Ovary (tissue), 9 donors: ENCODE results near the gene WDR37. TPM values are rescaled to one million over a fixed set of nuclear protein-coding genes. Genes with fewer than 3 reads are reported as not detected.
"Not testable (repeated sequence)": the region's sequence is repeated elsewhere in the genome, so short reads cannot be mapped to it uniquely, and the experiment has no call there.

Source experiments
- DNase-seq, 5 donors: peaks; one replicate each; pipeline ENCODE4 v3.0.0-alpha.2; 2019 to 2020
- H3K27ac ChIP-seq, 2 donors: fragments of 200-600 bp; one replicate each; pipeline versions ENCODE4 v1.5.1 to v1.8.0; 2019 to 2022
- H3K27me3 ChIP-seq: fragments of 200-600 bp; one replicate; pipeline ENCODE4 v1.8.0; 2022
- H3K36me3 ChIP-seq: fragments of 200-600 bp; sonication (generic); one replicate; pipeline ENCODE4 v1.5.1; 2019
- H3K4me1 ChIP-seq: one replicate; pipeline ENCODE4 v1.8.1; 2013; ENCODE audit warnings: mild to moderate bottlenecking, moderate library complexity; ENCODE audit not compliant: insufficient read depth
- H3K4me3 ChIP-seq: fragments of 200-600 bp; sonication (generic); one replicate; pipeline ENCODE4 v1.5.1; 2017
- H3K9me3 ChIP-seq, 2 donors: fragments of 200-600 bp in 1 of 2; sonication (generic) in 1 of 2; one replicate each; pipeline versions ENCODE4 v1.5.1 to v1.8.1; 2013 to 2019; ENCODE audit warnings: mild to moderate bottlenecking in 1 of 2, moderate library complexity in 1 of 2
- EP300 ChIP-seq: sonication (generic); formaldehyde crosslinking; IDR thresholded peaks from one replicate; pipeline ENCODE4 v1.6.1; 2017; ENCODE audit warnings: antibody characterized with exemption
- POLR2A ChIP-seq: fragments of 450-650 bp; IDR thresholded peaks from one replicate; pipeline ENCODE4 v1.6.1; 2017; ENCODE audit warnings: antibody characterized with exemption, mild to moderate bottlenecking, moderate library complexity
- WGBS, 3 donors: extraction: QIAGEN DNeasy Blood & Tissue Kit in 1 of 3; methylation state at CpG; one replicate each; pipeline versions ENCODE4 v1.1.5 to v1.1.7; 2013 to 2017; 5-methylcytosine and 5-hydroxymethylcytosine counted together
- intact Hi-C, 4 donors: fragments of 100-400 bp; cut with DNase I; formaldehyde crosslinking; loops; one replicate each; pipeline versions ENCODE4 v1.11.0 to v1.15.1; 2022 to 2023
- polyA plus RNA-seq, 2 donors: library from polyadenylated mRNA; stranded (reverse); fragments of 200-250 nt in 1 of 2; fragments of 350-450 nt in 1 of 2; fragmentation: Illumina TruSeq in 1 of 2; extraction: RNeasy Lipid Tissue Mini Kit (QIAGEN cat#74804) in 1 of 2; gene quantifications; one replicate each; pipeline ENCODE4 v1.2.3, GENCODE V29; 2013 to 2014
- total RNA-seq, 7 donors: library from RNA; depleted of rRNA in 2 of 7; stranded (reverse); fragments of >200 nt in 2 of 7; fragmentation: NEBNext Ultra II Directional in 3 of 7; extraction: Animal tissue kit (Norgen Biotek cat#: 25700) in 3 of 7; gene quantifications; one replicate each; pipeline versions ENCODE4 v1.1.0 to v1.2.4, GENCODE V29; 2016 to 2023
- TF ChIP-seq, protein P1 (sequence below), 3 donors: fragments of 450-650 bp in 2 of 3; fragments of 200-600 bp in 1 of 3; IDR thresholded peaks; one replicate each; pipeline versions ENCODE4 v1.5.1 to v1.8.0; 2016 to 2022; ENCODE audit warnings: antibody characterized with exemption in 3 of 3, mild to moderate bottlenecking in 1 of 3
- donor health status: DM: no; HTN: no; CAD: no; lungs with moderate emphysema.
- donor health status: DM: no; HTN: no; CAD: no.
- donor health status: Bipolar disorder and iron deficiency.
- donor health status: DM: yes; HTN: yes; CAD: no.
- donor health status: DM: no; HTN: no; CAD: no.
- donor health status: DM: yes; HTN: yes; CAD: no.

Gene WDR37
- total and polyA plus RNA-seq, 9 donors: 6.6 to 20.0 (median 14.8) TPM

DNA sequence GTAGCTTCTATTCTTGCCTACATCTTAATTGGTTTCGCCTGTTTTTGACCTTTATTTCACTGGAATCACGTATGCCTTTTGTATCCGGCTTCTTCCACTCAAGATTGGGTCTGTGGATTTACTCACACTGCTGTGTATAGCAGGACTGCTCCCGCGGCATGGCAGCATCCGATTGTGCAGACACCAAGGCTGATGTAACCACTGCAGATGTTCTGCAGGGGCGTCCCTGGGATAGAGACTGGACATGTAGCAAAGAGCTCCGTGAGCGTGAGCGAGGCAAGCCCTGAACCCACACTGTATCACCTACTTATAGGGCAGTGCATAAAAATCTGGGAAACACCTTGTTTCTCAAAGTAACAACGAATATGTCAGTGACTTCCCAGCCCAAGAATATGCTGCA is 19.1 kb upstream of the WDR37 start:
- WGBS, 3 donors: 86 to 91% (median 91%) methylated on average over 11 of the region's 11 CpGs
- DNase-seq: no peak
- TF ChIP-seq POLR2A (no peak), EP300 (no peak)
- TF ChIP-seq, protein P1, sequence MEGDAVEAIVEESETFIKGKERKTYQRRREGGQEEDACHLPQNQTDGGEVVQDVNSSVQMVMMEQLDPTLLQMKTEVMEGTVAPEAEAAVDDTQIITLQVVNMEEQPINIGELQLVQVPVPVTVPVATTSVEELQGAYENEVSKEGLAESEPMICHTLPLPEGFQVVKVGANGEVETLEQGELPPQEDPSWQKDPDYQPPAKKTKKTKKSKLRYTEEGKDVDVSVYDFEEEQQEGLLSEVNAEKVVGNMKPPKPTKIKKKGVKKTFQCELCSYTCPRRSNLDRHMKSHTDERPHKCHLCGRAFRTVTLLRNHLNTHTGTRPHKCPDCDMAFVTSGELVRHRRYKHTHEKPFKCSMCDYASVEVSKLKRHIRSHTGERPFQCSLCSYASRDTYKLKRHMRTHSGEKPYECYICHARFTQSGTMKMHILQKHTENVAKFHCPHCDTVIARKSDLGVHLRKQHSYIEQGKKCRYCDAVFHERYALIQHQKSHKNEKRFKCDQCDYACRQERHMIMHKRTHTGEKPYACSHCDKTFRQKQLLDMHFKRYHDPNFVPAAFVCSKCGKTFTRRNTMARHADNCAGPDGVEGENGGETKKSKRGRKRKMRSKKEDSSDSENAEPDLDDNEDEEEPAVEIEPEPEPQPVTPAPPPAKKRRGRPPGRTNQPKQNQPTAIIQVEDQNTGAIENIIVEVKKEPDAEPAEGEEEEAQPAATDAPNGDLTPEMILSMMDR (IDR thresholded peaks at IDR 0.05): no peak

DNA sequence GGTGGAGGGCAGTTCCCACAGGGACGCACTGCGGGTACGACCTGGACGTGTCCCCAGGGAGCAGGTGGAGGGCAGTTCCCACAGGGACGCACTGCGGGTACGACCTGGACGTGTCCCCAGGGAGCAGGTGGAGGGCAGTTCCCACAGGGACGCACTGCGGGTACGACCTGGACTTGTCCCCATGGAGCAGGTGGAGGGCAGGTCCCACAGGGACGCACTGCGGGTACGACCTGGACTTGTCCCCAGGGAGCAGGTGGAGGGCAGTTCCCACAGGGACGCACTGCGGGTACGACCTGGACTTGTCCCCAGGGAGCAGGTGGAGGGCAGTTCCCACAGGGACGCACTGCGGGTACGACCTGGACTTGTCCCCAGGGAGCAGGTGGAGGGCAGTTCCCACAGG is 17.4 kb upstream of the WDR37 start:
- DNase-seq, H3K4me3 ChIP-seq, H3K27ac ChIP-seq, H3K4me1 ChIP-seq, H3K36me3 ChIP-seq, H3K27me3 ChIP-seq, intact Hi-C loops, H3K9me3 ChIP-seq: not testable (repeated sequence)
- 87 to 93% (median 90%) methylated on average over 6 to 11 of the region's 20 CpGs for WGBS, 3 donors

More for the DNA sequence above, 19.1 kb upstream of the WDR37 start:
- Histone ChIP-seq H3K9me3 (no peaks in the 10 kb centered on the region), H3K4me1 (no peaks in the 10 kb centered on the region), H3K4me3 (no peak overlapping the region), H3K36me3 (no peaks in the 10 kb centered on the region), H3K27ac (no peak overlapping the region), H3K27me3 (no peaks in the 10 kb centered on the region)
- intact Hi-C loops: no loop called here

DNA sequence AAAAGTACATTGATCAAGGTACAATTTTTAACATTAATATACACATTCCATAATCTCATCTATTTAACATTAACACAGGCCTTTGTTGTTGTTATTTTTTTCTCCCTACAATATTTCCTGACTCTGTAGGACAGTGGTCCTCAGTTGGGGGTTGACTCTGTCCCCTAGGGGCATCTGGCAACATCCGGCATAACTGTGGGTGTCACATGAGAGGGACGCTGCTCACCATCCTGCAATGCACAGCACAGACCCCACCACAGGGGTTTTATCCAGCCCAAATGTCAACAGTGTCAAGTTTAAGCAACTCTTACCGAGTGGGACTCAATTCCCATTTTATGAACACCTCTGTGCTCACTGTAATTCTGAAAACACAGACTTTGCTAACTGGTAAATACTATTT is 16.1 kb upstream of the WDR37 start:
- Histone ChIP-seq H3K27ac (no peak overlapping the region), H3K27me3 (no peaks in the 10 kb centered on the region), H3K4me1 (peaks cover 4% of the 10 kb centered on the region), H3K9me3 (no peaks in the 10 kb centered on the region), H3K36me3 (no peaks in the 10 kb centered on the region), H3K4me3 (no peak overlapping the region)
- no peak for TF ChIP-seq EP300
- no peak for TF ChIP-seq POLR2A
- TF ChIP-seq, protein P1 (IDR thresholded peaks at IDR 0.05): no peak
- intact Hi-C loops: no loop called here
- WGBS, 3 donors: 73 to 83% (median 76%) methylated on average over 3 of the region's 3 CpGs
- no peak for DNase-seq

DNA sequence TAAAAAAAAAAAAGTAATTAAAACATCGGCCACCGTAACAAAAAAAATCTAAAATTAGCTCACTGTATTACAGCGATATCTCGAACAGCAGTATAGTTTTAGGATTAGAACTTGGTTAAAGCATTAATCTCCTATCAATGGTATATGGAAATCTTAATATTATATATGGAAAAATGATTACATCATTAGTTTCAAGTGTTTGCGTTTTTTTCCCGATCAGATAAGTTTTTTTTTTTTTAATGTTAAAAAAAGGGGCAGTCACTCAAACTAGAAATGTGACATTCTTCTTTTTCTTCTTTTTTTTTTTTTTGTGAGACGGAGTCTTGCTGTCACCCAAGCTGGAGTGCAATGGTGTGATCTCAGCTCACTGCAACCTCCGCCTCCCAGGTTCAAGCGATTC is 14.7 kb upstream of the WDR37 start:
- H3K27ac ChIP-seq: no peak overlapping the region
- H3K27me3 ChIP-seq: no peaks in the 10 kb centered on the region
- no peak for DNase-seq
- H3K4me3 ChIP-seq: no peak overlapping the region
- TF ChIP-seq POLR2A (no peak), EP300 (no peak)
- TF ChIP-seq, protein P1 (IDR thresholded peaks at IDR 0.05): no peak
- 93 to 94% (median 94%) methylated on average over 9 of the region's 9 CpGs for WGBS, 3 donors
- H3K4me1 ChIP-seq: peaks cover 4% of the 10 kb centered on the region
- intact Hi-C loops: no loop called here
- H3K36me3 ChIP-seq: no peaks in the 10 kb centered on the region
- no peaks in the 10 kb centered on the region for H3K9me3 ChIP-seq

DNA sequence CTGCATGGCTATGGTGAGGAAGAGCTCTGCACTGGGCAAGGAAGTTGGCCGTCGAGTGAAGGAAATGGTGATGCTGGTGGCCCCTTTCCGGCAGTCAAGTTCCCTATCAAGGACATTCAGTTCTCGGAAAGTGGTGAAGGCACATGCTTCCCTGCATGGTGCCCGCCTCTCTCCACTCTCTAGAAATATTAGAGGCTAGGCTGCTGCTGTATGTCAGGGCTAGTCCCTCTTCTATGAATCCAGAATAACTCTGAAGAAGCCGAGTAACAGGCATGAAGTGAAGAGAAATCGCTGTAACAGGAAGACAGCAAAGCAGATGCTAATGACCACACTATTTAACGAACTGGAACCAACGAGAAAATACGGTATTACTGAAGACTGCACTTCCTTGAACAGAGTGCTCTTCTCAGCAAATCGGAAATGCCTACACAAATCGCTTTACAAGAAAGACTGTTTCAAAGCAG is 12.6 kb upstream of the WDR37 start:
- Histone ChIP-seq H3K36me3 (no peaks in the 10 kb centered on the region), H3K27me3 (no peaks in the 10 kb centered on the region), H3K9me3 (no peaks in the 10 kb centered on the region), H3K4me1 (peaks cover 6% of the 10 kb centered on the region), H3K4me3 (no peak overlapping the region), H3K27ac (no peak overlapping the region)
- WGBS, 3 donors: 80 to 83% (median 81%) methylated on average over 12 of the region's 12 CpGs
- intact Hi-C loops: no loop called here
- no peak for DNase-seq
- TF ChIP-seq, protein P1 (IDR thresholded peaks at IDR 0.05): no peak
- TF ChIP-seq EP300 (no peak), POLR2A (no peak)
